NB4 (cell line): ENCODE data around the gene CYB561D2.

Experiments
- CTCF ChIP-seq: IDR thresholded peaks from one replicate; pipeline ENCODE4 v1.5.1; 2012; ENCODE audit warnings: low read depth, low read length
- POLR2A ChIP-seq: IDR thresholded peaks from 2 replicates; pipeline ENCODE4 v1.6.1; 2011; ENCODE audit warnings: mild to moderate bottlenecking; ENCODE audit not compliant: insufficient read length; ENCODE audit errors: extremely low read depth
- TF ChIP-seq, protein P1 (sequence below): IDR thresholded peaks from 2 replicates; pipeline ENCODE4 v1.6.1; 2011; ENCODE audit warnings: low read depth, low read length

DNA sequence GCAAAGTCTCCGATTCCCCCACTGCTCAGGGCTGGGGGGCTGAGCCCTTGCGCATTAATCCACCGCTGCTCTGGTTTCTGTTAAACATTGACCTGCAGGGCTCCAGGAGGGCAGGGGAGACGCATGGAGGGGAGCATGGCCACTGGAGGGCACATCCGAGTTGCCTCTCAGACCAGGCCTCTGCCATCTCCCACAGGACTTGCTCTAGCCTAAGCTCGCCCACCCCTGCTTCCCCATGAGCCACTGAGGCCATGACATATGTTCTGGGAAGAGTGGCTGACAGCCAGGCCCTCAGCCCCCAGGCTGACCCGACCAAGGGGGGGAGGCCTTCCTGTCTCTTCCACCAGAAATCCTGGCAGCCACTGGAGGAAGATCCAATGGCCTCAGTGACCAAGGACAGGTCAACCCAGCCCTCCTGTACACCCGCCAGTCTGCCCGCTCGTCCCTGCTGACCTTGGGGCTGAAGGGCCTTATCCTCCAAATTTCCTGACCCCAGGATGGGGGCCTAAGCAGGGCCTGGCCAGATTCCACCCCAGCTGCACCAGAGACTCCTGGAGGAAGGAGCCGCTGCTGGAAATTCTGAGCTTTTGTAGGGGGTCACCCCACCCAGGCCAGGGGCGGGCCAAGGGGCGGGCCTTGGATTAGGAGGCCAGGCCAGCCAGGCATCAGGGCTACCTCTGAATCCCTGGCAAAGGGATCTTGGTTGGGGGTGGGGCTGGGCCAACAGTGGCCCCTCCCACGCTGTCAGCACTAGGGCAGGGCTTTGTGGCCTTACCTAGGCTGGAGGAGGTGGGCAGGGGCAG lies 47.4 kb upstream of the CYB561D2 start, which contains the start of gene HYAL1:
- TF ChIP-seq CTCF (no peak), POLR2A (no peak)
- TF ChIP-seq, protein P1, sequence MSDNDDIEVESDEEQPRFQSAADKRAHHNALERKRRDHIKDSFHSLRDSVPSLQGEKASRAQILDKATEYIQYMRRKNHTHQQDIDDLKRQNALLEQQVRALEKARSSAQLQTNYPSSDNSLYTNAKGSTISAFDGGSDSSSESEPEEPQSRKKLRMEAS, result no peak
